Measurements from ENCODE around the gene PTPRF. TPM values are rescaled to one million over a fixed set of nuclear protein-coding genes. Genes with fewer than 3 reads are reported as not detected.
A peak's percentile ranks its signal among the peaks of the same experiment; 100 is the strongest.

PTPRF gene
- total and polyA plus RNA-seq, 11 donors = 0.91 to 74.1 (median 5.8) TPM

DNA sequence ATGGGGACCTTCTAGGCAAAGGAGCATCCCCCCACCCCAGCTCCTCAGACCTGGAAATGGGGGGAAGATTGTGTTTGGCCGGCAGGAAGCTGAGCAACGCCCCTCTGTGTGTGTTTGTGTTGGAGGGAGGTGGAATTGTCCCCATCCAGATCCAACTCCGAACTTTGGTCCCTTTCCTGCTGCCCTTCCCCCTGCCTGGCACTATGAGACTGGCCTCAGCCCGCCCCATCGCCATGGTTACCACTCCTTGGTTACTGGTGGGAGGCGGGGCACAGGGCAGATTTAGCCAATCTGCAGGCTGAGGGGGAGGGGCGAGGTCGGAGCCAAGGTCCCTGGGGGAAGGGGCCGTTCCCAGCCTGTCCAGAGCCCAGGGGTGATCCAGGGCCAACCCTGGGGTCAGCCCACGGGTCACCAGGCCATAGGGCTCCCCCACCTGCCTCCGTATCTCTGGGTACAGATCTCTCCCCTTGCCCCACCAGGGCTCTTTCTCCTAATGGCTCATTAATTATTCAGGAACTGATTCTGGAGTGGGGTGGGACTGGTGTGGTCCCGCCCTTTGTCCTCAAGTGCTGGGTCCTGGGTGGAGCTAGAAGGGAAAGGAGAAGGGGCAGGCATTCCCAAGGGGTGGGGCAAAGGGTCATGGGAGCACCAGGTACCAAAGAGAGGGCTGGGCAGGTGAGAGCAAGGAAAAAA is 15.2 kb downstream of the PTPRF start:
- Histone ChIP-seq H3K36me3 (no peaks in the 10 kb centered on the region), H3K4me3 (no peak overlapping the region), H3K4me1 (peaks cover 0 to 27% (median 10%) of the 10 kb centered on the region in 12 donors), H3K27me3 (no peaks in the 10 kb centered on the region), H3K9me3 (no peaks in the 10 kb centered on the region), H3K27ac (no peak overlapping the region)
- ATAC-seq (peak in 1 of 4 donors; percentile 9), DNase-seq (peak in 1 of 5 donors; percentile 54)
- intact Hi-C loops (cut with DNase I) = no loop called here
- 58 to 77% (median 64%) methylated on average over 7 to 12 of the region's 12 CpGs for WGBS, 4 donors
- no peak for TF ChIP-seq POLR2A (IDR thresholded peaks at IDR 0.05)
- TF ChIP-seq, protein P1, sequence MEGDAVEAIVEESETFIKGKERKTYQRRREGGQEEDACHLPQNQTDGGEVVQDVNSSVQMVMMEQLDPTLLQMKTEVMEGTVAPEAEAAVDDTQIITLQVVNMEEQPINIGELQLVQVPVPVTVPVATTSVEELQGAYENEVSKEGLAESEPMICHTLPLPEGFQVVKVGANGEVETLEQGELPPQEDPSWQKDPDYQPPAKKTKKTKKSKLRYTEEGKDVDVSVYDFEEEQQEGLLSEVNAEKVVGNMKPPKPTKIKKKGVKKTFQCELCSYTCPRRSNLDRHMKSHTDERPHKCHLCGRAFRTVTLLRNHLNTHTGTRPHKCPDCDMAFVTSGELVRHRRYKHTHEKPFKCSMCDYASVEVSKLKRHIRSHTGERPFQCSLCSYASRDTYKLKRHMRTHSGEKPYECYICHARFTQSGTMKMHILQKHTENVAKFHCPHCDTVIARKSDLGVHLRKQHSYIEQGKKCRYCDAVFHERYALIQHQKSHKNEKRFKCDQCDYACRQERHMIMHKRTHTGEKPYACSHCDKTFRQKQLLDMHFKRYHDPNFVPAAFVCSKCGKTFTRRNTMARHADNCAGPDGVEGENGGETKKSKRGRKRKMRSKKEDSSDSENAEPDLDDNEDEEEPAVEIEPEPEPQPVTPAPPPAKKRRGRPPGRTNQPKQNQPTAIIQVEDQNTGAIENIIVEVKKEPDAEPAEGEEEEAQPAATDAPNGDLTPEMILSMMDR (IDR thresholded peaks at IDR 0.05) = no peak

DNA sequence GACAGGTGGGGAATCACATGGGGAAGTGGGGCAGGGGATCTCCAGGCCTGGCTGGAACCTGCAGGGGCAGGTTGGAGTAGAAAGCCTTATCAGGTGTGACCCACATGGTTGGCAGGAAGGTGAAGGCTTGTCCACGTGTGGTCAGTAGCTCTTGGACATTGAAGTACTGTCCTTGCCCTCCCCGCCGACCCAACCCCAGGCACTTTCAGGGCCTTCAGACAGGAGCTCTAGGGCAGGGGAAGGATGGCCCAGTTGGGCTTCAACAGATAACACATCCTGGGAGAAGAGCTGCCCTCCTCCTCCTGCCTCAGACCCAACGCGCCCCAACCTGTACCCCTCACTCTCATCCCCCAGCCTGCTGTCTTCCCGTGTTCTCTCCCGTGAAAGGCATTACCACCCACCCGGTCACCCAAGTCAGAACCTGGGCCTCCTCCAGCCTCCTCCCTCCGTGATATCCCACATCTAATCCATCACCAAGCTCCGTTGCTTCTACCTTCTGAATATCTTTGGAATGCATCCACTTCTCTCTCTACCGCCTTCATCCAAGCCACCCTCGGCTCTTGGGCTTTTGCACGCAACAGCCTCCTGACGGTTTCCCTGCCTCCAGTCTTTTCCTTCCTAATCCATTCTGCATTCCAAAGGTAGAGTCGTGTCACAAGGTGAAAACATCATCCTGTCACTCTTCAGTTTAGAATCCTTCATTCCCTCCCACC is 15.9 kb downstream of the PTPRF start:
- Histone ChIP-seq H3K27me3 (no peaks in the 10 kb centered on the region), H3K9me3 (no peaks in the 10 kb centered on the region), H3K4me1 (peaks cover 0 to 20% (median 9%) of the 10 kb centered on the region in 12 donors), H3K27ac (no peak overlapping the region), H3K4me3 (no peak overlapping the region), H3K36me3 (no peaks in the 10 kb centered on the region)
- 90 to 92% (median 91%) methylated on average over 15 of the region's 15 CpGs for WGBS, 4 donors
- intact Hi-C loops (cut with DNase I) = no loop called here
- TF ChIP-seq POLR2A (IDR thresholded peaks at IDR 0.05) = no peak
- TF ChIP-seq, protein P1 (IDR thresholded peaks at IDR 0.05) = no peak
- ATAC-seq (no peak), DNase-seq (no peak)

DNA sequence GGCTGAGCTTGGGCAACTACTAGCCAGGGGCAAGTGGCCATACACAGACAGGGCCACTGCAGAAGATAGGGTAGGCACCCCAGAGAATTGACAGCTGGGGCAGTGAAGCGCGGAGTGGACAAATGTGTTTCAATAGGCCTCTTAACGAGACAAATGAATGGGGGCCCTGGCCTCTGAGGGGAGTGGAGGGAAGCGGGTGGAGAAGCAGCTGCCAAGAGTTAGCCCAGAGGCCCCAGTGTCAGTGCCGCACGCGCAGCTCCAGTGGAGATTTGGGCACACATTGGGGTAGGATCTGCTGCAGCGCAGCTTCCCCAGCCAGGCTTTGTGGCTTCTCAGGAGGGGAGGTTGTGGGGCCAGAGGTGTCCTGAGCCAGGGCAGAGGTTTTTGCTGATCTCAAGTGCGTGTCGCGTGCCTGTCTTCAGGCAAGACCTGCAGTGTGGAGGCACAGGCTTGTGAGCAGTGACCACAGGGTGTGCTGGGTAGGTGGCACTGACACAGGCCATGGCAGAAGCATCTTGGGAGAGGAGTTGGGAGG is 16.9 kb downstream of the PTPRF start:
- Histone ChIP-seq H3K4me1 (peaks cover 0 to 10% (median 1%) of the 10 kb centered on the region in 12 donors), H3K9me3 (no peaks in the 10 kb centered on the region), H3K36me3 (no peaks in the 10 kb centered on the region), H3K4me3 (no peak overlapping the region), H3K27ac (no peak overlapping the region), H3K27me3 (no peaks in the 10 kb centered on the region)
- 87 to 89% (median 87%) methylated on average over 10 to 11 of the region's 11 CpGs for WGBS, 4 donors
- DNase-seq = no peak
- TF ChIP-seq POLR2A (IDR thresholded peaks at IDR 0.05) = no peak
- TF ChIP-seq, protein P1 (IDR thresholded peaks at IDR 0.05) = no peak
- intact Hi-C loops (cut with DNase I) = no loop called here
- no peak for ATAC-seq
